ENCODE results near the gene ARMC3.

The ARMC3 gene

DNA sequence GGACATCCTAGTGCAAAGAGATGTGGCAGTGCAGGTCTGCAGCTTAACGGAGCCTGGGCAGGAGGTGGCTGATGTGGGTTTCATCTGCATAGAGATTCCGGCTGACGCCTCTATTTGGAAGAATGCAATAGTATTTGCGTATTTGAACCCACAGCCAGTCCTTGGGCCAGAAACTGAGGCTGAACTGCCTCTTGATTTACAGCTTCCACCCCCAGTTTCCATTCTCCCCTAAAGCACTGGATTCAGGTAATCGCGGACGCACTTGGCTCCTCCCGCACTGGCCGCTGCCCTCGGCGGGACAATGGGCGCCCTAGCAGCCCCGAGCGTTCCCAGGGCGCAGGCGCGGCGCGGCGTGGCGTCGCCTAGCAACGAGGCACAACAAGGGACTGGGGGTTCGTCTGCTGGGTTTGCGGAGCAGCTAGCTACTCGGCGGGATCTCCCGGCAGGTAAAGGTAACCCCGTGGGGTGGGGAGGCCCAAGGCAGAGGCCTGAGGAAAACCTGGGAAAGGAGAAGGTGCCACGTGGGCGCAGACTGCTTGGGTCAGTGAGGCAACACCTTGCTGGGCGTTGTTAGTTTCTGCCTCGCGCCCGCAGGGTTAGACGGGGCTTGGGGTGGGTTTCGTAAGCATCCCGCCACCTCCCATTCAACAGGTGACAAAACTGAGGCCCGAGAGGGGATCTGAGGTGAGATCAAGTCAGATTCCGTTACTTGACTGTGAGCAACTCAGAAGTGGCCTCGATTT is at the start of gene ARMC3:
TSS of gene ARMC3 (plus strand) at position 393 of the 743 bp plus-strand sequence. CDS start 3,944 bp downstream, outside the sequence.
- TF ChIP-seq ZFX (IDR thresholded peaks at IDR 0.05; ENCODE audit: borderline replicate concordance) = no peak
- TF ChIP-seq, protein P1, sequence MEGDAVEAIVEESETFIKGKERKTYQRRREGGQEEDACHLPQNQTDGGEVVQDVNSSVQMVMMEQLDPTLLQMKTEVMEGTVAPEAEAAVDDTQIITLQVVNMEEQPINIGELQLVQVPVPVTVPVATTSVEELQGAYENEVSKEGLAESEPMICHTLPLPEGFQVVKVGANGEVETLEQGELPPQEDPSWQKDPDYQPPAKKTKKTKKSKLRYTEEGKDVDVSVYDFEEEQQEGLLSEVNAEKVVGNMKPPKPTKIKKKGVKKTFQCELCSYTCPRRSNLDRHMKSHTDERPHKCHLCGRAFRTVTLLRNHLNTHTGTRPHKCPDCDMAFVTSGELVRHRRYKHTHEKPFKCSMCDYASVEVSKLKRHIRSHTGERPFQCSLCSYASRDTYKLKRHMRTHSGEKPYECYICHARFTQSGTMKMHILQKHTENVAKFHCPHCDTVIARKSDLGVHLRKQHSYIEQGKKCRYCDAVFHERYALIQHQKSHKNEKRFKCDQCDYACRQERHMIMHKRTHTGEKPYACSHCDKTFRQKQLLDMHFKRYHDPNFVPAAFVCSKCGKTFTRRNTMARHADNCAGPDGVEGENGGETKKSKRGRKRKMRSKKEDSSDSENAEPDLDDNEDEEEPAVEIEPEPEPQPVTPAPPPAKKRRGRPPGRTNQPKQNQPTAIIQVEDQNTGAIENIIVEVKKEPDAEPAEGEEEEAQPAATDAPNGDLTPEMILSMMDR (IDR thresholded peaks at IDR 0.05) = no peak
- H3K27ac ChIP-seq = no peak within 1 kb of the TSS

- no peak for TF ChIP-seq ZFX (IDR thresholded peaks at IDR 0.05; ENCODE audit: borderline replicate concordance)
- TF ChIP-seq, protein P1 (IDR thresholded peaks at IDR 0.05) = no peak
- H3K27ac ChIP-seq = no peak overlapping the region
These were observed 36.1 kb upstream of the ARMC3 start for GRCh38 chr10:22891797-22892196.

GRCh38 chr10:22893781-22894180 is 34.1 kb upstream of the ARMC3 start:
- no peak overlapping the region for H3K27ac ChIP-seq
- no peak for TF ChIP-seq ZFX (IDR thresholded peaks at IDR 0.05; ENCODE audit: borderline replicate concordance)
- TF ChIP-seq, protein P1 (IDR thresholded peaks at IDR 0.05) = no peak

DNA sequence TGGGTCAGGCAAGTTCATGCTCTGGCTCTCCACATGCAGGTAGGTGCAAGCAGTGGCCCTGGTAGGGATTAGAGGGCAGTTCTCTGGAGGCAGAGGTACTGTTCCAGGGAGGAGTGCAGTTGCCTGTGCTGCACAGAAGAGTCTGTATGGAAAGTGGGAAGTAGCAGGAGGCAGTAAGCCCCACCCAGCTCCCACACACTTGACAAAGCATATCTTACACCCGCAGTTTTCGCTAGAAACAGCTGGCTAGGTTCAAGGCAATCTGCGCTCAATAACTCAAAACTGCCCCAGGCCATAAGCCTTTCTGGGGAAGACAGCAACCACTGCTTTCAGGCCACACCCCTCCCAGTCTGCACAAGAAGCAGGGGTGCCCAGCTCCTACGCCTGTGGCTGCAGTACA is 33.1 kb upstream of the ARMC3 start:
- H3K27ac ChIP-seq = no peak overlapping the region
- no peak for TF ChIP-seq ZFX (IDR thresholded peaks at IDR 0.05; ENCODE audit: borderline replicate concordance)
- TF ChIP-seq, protein P1 (IDR thresholded peaks at IDR 0.05) = no peak

- no peak overlapping the region for H3K27ac ChIP-seq
- no peak for TF ChIP-seq ZFX (IDR thresholded peaks at IDR 0.05; ENCODE audit: borderline replicate concordance)
- TF ChIP-seq, protein P1 (IDR thresholded peaks at IDR 0.05) = no peak
These were observed 32.6 kb upstream of the ARMC3 start for GRCh38 chr10:22895252-22895651.

- no peak overlapping the region for H3K27ac ChIP-seq
- TF ChIP-seq ZFX (IDR thresholded peaks at IDR 0.05; ENCODE audit: borderline replicate concordance) = no peak
- TF ChIP-seq, protein P1 (IDR thresholded peaks at IDR 0.05) = no peak
These were observed 30.5 kb upstream of the ARMC3 start for GRCh38 chr10:22897371-22897770.

DNA sequence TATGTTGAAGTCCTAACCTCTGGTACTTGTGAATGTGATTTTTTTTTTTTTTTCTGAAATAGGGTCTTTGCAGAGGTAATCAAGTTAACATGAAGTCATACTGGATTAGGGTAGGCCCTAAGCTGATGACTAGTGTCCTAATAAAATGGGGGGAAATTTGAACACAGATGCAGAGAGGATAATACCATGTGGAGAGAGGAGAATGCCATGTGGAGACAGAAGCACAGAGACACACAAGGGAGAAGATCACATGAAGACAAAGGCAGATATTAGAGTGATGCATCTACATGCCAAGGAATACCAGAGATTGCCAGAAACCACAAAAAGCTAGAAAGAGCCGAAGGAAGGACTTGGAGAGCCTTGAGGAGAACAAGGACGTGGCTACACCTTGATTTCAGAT is 28.5 kb upstream of the ARMC3 start:
- TF ChIP-seq ZFX (IDR thresholded peaks at IDR 0.05; ENCODE audit: borderline replicate concordance) = no peak
- TF ChIP-seq, protein P1 (IDR thresholded peaks at IDR 0.05) = no peak
- H3K27ac ChIP-seq = no peak overlapping the region

All from 22Rv1 (cell line).